ENCODE data around the gene ABCC5.
"Not testable (repeated sequence)": the region's sequence is repeated elsewhere in the genome, so short reads cannot be mapped to it uniquely, and the experiment has no call there.

The ABCC5 gene

GRCh38 chr3:183895296-183895695 lies 122.4 kb downstream of the ABCC5 start:
- peak; percentile 16 for DNase-seq

- DNase-seq, result no peak
These were observed 125.0 kb downstream of the ABCC5 start for GRCh38 chr3:183892610-183893214.

- DNase-seq, result no peak
These were observed 131.9 kb downstream of the ABCC5 start for GRCh38 chr3:183885766-183886165.

- DNase-seq, result peak; percentile 92
These were observed 133.0 kb downstream of the ABCC5 start, which contains the start of gene PARL for GRCh38 chr3:183884427-183885296. PARL (minus strand) TSS chr3:183884880; CDS start chr3:183884846, 34 bp downstream.

GRCh38 chr3:183884097-183884426 lies 133.6 kb downstream of the ABCC5 start:
- no peak for DNase-seq

- no peak for DNase-seq
These were observed 134.2 kb downstream of the ABCC5 start for GRCh38 chr3:183883291-183884096.

- DNase-seq, result no peak
These were observed 137.6 kb downstream of the ABCC5 start for GRCh38 chr3:183880121-183880520.

- DNase-seq, result no peak
These were observed 138.4 kb downstream of the ABCC5 start for GRCh38 chr3:183879243-183879642.

- no peak for DNase-seq
These were observed 139.6 kb downstream of the ABCC5 start for GRCh38 chr3:183878071-183878470.

- not testable (repeated sequence) for DNase-seq
These were observed 140.5 kb downstream of the ABCC5 start for GRCh38 chr3:183877227-183877626.

- no peak for DNase-seq
These were observed 142.3 kb downstream of the ABCC5 start for GRCh38 chr3:183875411-183875810.

- no peak for DNase-seq
These were observed 143.8 kb downstream of the ABCC5 start for GRCh38 chr3:183873914-183874313.

- DNase-seq, result no peak
These were observed 146.1 kb downstream of the ABCC5 start for GRCh38 chr3:183871541-183871940.

- DNase-seq, result no peak
These were observed 147.1 kb downstream of the ABCC5 start for GRCh38 chr3:183870563-183870962.
